Cardiac muscle cell (in vitro differentiated cells and primary cell): ENCODE measurements around the gene EXOC4. TPM values are rescaled to one million over a fixed set of nuclear protein-coding genes. Genes with fewer than 3 reads are reported as not detected.

ENCODE experiments used
- DNase-seq, 2 donors: peaks; one replicate each; pipeline versions ENCODE4 v3.0.0 to v3.0.0-alpha.2; 2010 to 2017; ENCODE audit warnings: low read depth in 1 of 2, low spot score in 1 of 2
- H3K27ac ChIP-seq: fragments of 200-600 bp; sonication (generic); 2 replicates; pipeline ENCODE4 v1.5.1; 2016
- H3K27me3 ChIP-seq: fragments of 200-600 bp; sonication (generic); 2 replicates; pipeline ENCODE4 v1.6.0; 2016; ENCODE audit warnings: control low read depth
- H3K36me3 ChIP-seq: fragments of 200-600 bp; sonication (generic); 2 replicates; pipeline ENCODE4 v1.5.1; 2016; ENCODE audit warnings: control low read depth
- H3K4me1 ChIP-seq: fragments of 200-600 bp; sonication (generic); 2 replicates; pipeline ENCODE4 v1.8.1; 2017; ENCODE audit warnings: low read depth, mild to moderate bottlenecking, mixed run types
- H3K4me3 ChIP-seq: fragments of 200-600 bp; sonication (generic); 2 replicates; pipeline ENCODE4 v1.5.1; 2016; ENCODE audit warnings: mild to moderate bottlenecking
- H3K9me3 ChIP-seq: fragments of 200-600 bp; sonication (generic); 2 replicates; pipeline ENCODE4 v1.5.1; 2017; ENCODE audit warnings: low read depth, mild to moderate bottlenecking, control low read depth
- polyA plus RNA-seq: library from polyadenylated mRNA; unstranded; fragments of >200 nt; fragmentation: Nextera tagmentation; extraction: Ambion mirVana; gene quantifications from 2 replicates; pipeline ENCODE4 v1.2.1, GENCODE V29; 2016
- total RNA-seq: library from RNA; depleted of rRNA; stranded (reverse); fragments of >200 nt; gene quantifications from 2 replicates; pipeline ENCODE4 v1.2.3, GENCODE V29; 2016
- TF ChIP-seq, protein P1 (sequence below): IDR thresholded peaks from 2 replicates; pipeline ENCODE4 v1.5.1; 2012; ENCODE audit warnings: low read depth, mild to moderate bottlenecking, low read length

The EXOC4 gene
- total and polyA plus RNA-seq, 2 experiments from 2014 or later = 33.6 to 46.0 TPM

GRCh38 chr7:133672866-133673265, 420.0 kb downstream of the EXOC4 start:
- Histone ChIP-seq H3K27me3 (no peaks in the 10 kb centered on the region), H3K9me3 (no peaks in the 10 kb centered on the region), H3K27ac (no peak overlapping the region), H3K4me3 (no peak overlapping the region), H3K36me3 (no peaks in the 10 kb centered on the region), H3K4me1 (peaks cover 10% of the 10 kb centered on the region)
- TF ChIP-seq, protein P1, sequence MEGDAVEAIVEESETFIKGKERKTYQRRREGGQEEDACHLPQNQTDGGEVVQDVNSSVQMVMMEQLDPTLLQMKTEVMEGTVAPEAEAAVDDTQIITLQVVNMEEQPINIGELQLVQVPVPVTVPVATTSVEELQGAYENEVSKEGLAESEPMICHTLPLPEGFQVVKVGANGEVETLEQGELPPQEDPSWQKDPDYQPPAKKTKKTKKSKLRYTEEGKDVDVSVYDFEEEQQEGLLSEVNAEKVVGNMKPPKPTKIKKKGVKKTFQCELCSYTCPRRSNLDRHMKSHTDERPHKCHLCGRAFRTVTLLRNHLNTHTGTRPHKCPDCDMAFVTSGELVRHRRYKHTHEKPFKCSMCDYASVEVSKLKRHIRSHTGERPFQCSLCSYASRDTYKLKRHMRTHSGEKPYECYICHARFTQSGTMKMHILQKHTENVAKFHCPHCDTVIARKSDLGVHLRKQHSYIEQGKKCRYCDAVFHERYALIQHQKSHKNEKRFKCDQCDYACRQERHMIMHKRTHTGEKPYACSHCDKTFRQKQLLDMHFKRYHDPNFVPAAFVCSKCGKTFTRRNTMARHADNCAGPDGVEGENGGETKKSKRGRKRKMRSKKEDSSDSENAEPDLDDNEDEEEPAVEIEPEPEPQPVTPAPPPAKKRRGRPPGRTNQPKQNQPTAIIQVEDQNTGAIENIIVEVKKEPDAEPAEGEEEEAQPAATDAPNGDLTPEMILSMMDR = no peak
- no peak for DNase-seq

DNA sequence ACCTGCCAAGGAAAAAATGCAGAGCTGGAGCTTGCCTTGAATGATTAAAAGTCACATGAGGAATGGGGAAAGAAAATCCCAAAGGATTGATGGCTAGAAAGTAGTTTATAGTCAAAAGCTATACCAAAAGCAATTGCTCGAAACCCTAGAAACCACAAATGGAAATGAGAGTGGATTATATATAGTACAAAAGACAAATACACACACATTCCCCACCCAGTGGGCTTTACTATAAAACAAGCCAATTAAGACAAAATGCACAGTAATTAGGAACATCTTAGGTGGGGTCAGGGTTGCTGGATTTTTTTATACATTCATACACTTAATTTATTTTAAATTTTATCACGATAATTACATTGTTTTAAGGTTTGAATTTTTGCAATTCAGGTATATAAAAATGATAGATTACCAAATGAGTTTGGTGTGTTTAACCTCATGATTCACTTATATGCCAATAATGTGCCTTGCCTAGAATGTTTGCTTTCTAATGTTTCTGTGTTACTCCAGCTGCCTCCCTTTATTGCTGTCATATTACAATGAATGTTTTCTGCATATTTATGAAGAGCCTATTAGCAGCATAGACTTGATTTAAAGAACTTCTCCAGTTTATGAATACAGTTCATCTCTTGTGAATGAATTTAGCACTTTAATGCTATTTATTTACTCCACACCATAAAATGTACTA, 421.3 kb downstream of the EXOC4 start:
- no peaks in the 10 kb centered on the region for H3K36me3 ChIP-seq
- no peak overlapping the region for H3K27ac ChIP-seq
- H3K9me3 ChIP-seq = no peaks in the 10 kb centered on the region
- peaks cover 10% of the 10 kb centered on the region for H3K4me1 ChIP-seq
- H3K4me3 ChIP-seq = no peak overlapping the region
- TF ChIP-seq, protein P1 = no peak
- no peak for DNase-seq
- H3K27me3 ChIP-seq = no peaks in the 10 kb centered on the region

GRCh38 chr7:133675510-133676218, 422.8 kb downstream of the EXOC4 start:
- H3K9me3 ChIP-seq = no peaks in the 10 kb centered on the region
- H3K27me3 ChIP-seq = no peaks in the 10 kb centered on the region
- H3K36me3 ChIP-seq = no peaks in the 10 kb centered on the region
- no peak overlapping the region for H3K4me3 ChIP-seq
- TF ChIP-seq, protein P1 = no peak
- no peak overlapping the region for H3K27ac ChIP-seq
- no peaks in the 10 kb centered on the region for H3K4me1 ChIP-seq
- DNase-seq = no peak

DNA sequence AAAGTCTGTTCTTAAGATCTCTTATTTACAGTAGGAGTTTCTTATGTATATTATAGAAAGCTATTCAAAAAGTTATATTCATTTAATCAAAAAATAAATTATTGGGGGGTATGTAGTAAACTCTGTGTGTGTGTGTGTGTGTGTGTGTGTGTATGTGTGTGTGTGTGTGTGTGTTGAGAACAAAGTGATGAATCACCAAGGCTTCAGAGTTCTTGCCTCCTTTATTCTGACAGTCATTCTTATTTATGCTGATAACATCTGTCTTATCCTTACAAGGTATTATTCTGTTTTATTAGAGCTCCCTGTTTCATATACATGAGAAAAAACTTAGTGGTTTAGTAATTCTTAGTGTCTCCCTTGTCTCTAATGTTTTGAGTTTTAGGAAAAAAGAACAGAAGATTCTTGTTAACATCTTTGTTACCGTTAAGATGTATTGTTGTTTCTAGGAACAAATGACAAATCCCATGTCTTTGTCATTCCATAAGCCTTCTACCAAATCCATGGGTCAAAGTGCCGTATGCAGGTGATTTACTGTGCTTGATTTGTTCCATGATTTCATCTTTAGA, 424.0 kb downstream of the EXOC4 start:
- TF ChIP-seq, protein P1 = no peak
- Histone ChIP-seq H3K9me3 (no peaks in the 10 kb centered on the region), H3K36me3 (no peaks in the 10 kb centered on the region), H3K4me3 (no peak overlapping the region), H3K27ac (no peak overlapping the region), H3K27me3 (no peaks in the 10 kb centered on the region), H3K4me1 (no peaks in the 10 kb centered on the region)
- peak in 1 of 2 donors; percentile 34 for DNase-seq

GRCh38 chr7:133678137-133678814, 425.4 kb downstream of the EXOC4 start:
- DNase-seq = no peak
- H3K27me3 ChIP-seq = no peaks in the 10 kb centered on the region
- H3K27ac ChIP-seq = no peak overlapping the region
- peaks cover 8% of the 10 kb centered on the region for H3K4me1 ChIP-seq
- H3K36me3 ChIP-seq = no peaks in the 10 kb centered on the region
- H3K4me3 ChIP-seq = no peak overlapping the region
- H3K9me3 ChIP-seq = no peaks in the 10 kb centered on the region
- TF ChIP-seq, protein P1 = no peak
